H1 (cell line): ENCODE data around the gene PRRX2. TPM values are rescaled to one million over a fixed set of nuclear protein-coding genes. Genes with fewer than 3 reads are reported as not detected.

ENCODE experiments used
- BACH1 ChIP-seq: IDR thresholded peaks from 2 replicates; pipeline ENCODE4 v1.6.1; 2012; ENCODE audit warnings: low read length, improper control_type of control experiment
- CREB1 ChIP-seq: IDR thresholded peaks from 2 replicates; pipeline ENCODE4 v1.6.1; 2012; ENCODE audit warnings: inconsistent platforms
- POU5F1 ChIP-seq: IDR thresholded peaks from 2 replicates; pipeline ENCODE4 v1.6.1; 2011; ENCODE audit warnings: low read depth, mild to moderate bottlenecking, low read length, moderate library complexity
- SAP30 ChIP-seq: fragments of 300-600 bp; sonication (generic); IDR thresholded peaks from 2 replicates; pipeline ENCODE4 v1.7.1; 2012; ENCODE audit warnings: low read length, moderate library complexity, mild to moderate bottlenecking, inconsistent platforms; ENCODE audit not compliant: insufficient read depth, insufficient replicate concordance
- SIX5 ChIP-seq: IDR thresholded peaks from 2 replicates; pipeline ENCODE4 v1.6.1; 2011; ENCODE audit warnings: mild to moderate bottlenecking, low read depth, low read length
- SUZ12 ChIP-seq: fragments of 200-600 bp; sonication (generic); IDR thresholded peaks from 2 replicates; pipeline ENCODE4 v1.6.1; 2012; ENCODE audit warnings: mild to moderate bottlenecking, inconsistent platforms, low read length, moderate library complexity, mixed read lengths
- TAF1 ChIP-seq: IDR thresholded peaks from 2 replicates; pipeline ENCODE4 v1.6.1; 2011; ENCODE audit warnings: mild to moderate bottlenecking, low read depth, low read length
- polyA plus RNA-seq, 7 experiments: library from polyadenylated mRNA; depleted of rRNA in 3 of 7; stranded (reverse) in 5 of 7; unstranded in 2 of 7; fragments of >200 nt in 5 of 7; fragments of 200-250 nt in 2 of 7; gene quantifications; 1 replicate in 5 of 7; 2 replicates in 1 of 7; 4 replicates in 1 of 7; pipeline versions ENCODE4 v1.2.1 to v1.2.3, GENCODE V29; 2011 to 2013; ENCODE audit warnings: missing spikeins in 2 of 7, mixed read lengths in 2 of 7
- total RNA-seq: library from RNA; stranded (reverse); fragmentation: NEBNext Ultra II Directional; extraction: Animal tissue kit (Norgen Biotek cat#: 25700); gene quantifications from 2 replicates; pipeline ENCODE4 v1.2.1, GENCODE V29; 2021
- TF ChIP-seq, protein P1 (sequence below): IDR thresholded peaks from 2 replicates; pipeline ENCODE4 v1.6.1; 2011; ENCODE audit warnings: low read depth, mild to moderate bottlenecking, low read length; ENCODE audit not compliant: insufficient read depth

The PRRX2 gene
- total and polyA plus RNA-seq, 2 of the 8 experiments (the other 6 are each of a cell fraction or from before 2014, with no cell fraction given) = 5.8 to 9.2 TPM

DNA sequence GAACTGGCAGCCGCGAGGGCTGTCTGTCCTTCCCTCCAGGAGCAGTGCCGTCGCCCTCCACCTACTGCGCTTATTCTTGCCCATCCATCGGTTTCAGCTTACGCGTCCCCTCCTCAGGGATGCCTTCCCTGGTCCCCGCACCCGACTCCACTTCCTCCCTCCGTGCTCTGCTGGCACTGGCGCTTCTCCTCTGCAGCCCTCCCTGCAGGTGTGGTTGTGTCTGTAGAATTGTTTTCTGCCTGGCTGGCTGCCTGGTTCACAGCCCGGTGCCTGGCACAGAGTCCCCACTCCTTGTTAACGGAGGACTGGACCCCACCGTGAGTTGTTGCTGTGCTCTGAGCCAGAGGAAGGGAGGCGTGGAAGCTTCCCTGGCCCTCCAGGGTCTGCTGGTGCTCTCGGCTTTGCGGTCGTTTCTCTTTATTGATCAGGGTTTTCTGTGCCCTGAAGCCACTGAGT lies 33.7 kb upstream of the PRRX2 start (continued):
- TF ChIP-seq CREB1 (no peak), TAF1 (no peak), BACH1 (no peak), POU5F1 (no peak), SIX5 (no peak), SAP30 (no peak), SUZ12 (no peak)
- TF ChIP-seq, protein P1, sequence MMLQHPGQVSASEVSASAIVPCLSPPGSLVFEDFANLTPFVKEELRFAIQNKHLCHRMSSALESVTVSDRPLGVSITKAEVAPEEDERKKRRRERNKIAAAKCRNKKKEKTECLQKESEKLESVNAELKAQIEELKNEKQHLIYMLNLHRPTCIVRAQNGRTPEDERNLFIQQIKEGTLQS = no peak
